Activated effector memory CD4-positive, alpha-beta T cell treated with Interleukin-2 at 50 U/mL for 16 hours (primary cell): ENCODE data around the gene TRAPPC5.

ENCODE experiments used
- DNase-seq: peaks from one replicate; pipeline ENCODE4 v3.0.0-alpha.2; 2020

TRAPPC5 gene

DNA sequence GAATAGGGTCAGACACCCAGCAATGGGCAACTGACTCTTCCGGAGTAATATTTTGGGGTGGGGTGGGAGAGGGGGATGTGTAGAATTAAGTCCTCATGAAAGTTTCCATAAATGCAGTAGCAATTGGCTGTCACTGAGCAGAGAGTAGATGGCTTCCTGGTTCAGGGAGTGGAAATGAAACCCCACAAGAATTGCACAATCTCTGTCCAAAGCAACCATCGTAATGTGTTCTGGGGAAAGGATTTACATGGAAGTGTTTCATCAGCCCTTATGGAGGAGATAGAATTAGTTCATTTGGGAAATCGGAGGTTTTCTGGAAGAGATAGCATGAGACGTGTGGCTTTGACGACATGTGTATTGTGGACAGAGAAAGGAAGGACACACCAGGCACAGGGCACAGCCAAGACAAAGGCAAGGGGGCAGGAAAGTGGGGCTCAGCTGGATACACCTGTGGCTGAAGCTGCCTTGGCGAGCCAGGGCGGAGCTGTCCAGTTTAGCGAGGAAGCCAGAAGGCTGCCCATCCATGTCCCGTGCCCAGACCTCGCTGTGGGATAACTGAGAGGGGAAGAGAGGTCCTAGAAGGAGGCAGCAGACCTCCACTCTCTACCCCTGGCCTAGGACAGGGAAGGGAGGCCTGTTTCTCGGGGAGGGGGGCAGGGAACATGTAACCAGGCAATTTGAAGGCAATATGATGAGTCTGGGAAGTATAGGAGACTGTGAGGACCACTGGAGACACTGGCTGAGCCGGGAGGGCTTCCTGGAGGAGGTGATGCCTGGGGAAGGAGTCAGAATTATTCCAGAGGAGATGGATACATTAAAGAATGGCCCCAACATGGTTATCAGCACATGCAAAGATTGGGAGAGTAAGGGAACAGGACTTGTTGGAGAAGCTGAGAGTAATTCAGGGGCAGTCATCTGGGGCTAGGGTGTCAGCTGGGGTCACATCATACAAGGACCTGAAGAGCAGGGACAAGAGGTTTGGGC, 53.9 kb downstream of the TRAPPC5 start:
- DNase-seq = no peak

DNA sequence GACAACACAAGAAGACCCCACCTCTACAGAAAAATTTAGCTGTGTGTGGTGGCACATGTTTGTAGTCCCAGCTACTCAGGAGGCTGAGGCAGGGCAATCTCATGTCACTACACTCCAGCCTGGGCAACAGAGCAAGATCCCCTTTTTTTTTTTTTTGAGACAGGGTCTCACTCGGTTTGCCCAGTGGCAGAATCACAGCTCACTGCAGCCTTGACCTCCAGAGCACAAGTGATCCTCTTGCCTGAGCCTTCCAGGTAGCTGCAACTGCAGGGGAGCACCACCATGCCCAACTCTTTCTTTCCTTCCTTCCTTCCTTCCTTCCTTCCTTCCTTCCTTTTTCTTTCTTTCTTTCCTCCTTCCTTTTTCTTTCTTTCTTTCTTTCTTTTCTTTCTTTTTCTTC, 55.5 kb downstream of the TRAPPC5 start:
- no peak for DNase-seq

DNA sequence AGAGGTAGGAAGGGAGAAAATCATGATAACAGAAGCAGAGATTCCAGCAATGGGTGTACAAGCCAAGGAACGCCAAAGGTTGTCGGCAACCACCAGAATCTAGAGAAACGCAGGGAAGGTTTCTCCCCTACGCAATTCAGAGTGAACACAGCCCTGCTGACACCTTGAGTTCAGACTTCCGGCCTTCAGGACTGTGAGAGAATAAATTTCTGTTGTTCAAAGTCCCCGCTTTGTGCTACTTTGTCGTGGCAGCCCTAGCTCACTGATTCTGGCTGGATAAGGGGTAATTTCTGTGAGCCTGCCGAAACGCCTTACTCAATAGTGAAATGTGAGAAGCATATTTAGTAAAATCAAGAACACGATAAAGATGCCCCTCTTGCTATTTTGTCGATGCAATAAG, 56.6 kb downstream of the TRAPPC5 start:
- no peak for DNase-seq
